GM23338 (cell line): ENCODE data around the gene GNAI2. TPM values are rescaled to one million over a fixed set of nuclear protein-coding genes. Genes with fewer than 3 reads are reported as not detected.

Experiments
- ATAC-seq: fragments of 200-7000 bp; cut with Tn5 transposase; 3 replicates; pipeline ENCODE4 v1.9.1; 2020
- DNase-seq: peaks from one replicate; pipeline ENCODE4 v3.0.0-alpha.2; 2015; ENCODE audit warnings: low spot score
- H2AFZ ChIP-seq: fragments of 200-600 bp; sonication (generic); 2 replicates; pipeline ENCODE4 v1.8.0; 2016; ENCODE audit warnings: antibody characterized with exemption, mild to moderate bottlenecking, moderate library complexity
- H3F3A ChIP-seq: fragments of 200-600 bp; sonication (generic); replicated peaks from 2 replicates; pipeline ENCODE4 v1.8.0; 2017; ENCODE audit warnings: antibody characterized with exemption, mixed run types, low read depth
- H3K27ac ChIP-seq: fragments of 200-600 bp; sonication (generic); 2 replicates; pipeline ENCODE4 v1.6.1; 2016; ENCODE audit warnings: low read depth
- H3K27me3 ChIP-seq: fragments of 200-600 bp; sonication (generic); 2 replicates; pipeline ENCODE4 v1.8.0; 2016; ENCODE audit warnings: mild to moderate bottlenecking, mixed run types, moderate library complexity; ENCODE audit not compliant: insufficient read depth
- H3K36me3 ChIP-seq: fragments of 200-600 bp; sonication (generic); 2 replicates; pipeline ENCODE4 v1.8.0; 2016; ENCODE audit warnings: mild to moderate bottlenecking; ENCODE audit not compliant: insufficient read depth
- H3K4me1 ChIP-seq: fragments of 200-600 bp; sonication (generic); 2 replicates; pipeline ENCODE4 v1.8.0; 2016; ENCODE audit warnings: mild to moderate bottlenecking, moderate library complexity; ENCODE audit not compliant: insufficient read depth
- H3K4me2 ChIP-seq: fragments of 200-600 bp; sonication (generic); 2 replicates; pipeline ENCODE4 v1.7.1; 2017; ENCODE audit warnings: mixed run types
- H3K4me3 ChIP-seq: fragments of 200-600 bp; sonication (generic); 2 replicates; pipeline ENCODE4 v1.6.1; 2016; ENCODE audit warnings: mixed run types
- H3K79me2 ChIP-seq: fragments of 200-600 bp; sonication (generic); replicated peaks from 2 replicates; pipeline ENCODE4 v1.8.0; 2017; ENCODE audit warnings: mild to moderate bottlenecking; ENCODE audit not compliant: insufficient read depth
- H3K9me2 ChIP-seq: fragments of 200-600 bp; sonication (generic); 2 replicates; pipeline ENCODE4 v1.8.0; 2017; ENCODE audit not compliant: insufficient read depth
- H4K20me1 ChIP-seq: fragments of 200-600 bp; sonication (generic); replicated peaks from 2 replicates; pipeline ENCODE4 v1.8.0; 2017; ENCODE audit warnings: mild to moderate bottlenecking; ENCODE audit not compliant: insufficient read depth
- H3K27ac Mint-ChIP-seq: 2 replicates; pipeline ENCODE4 v1.8.0; 2020; ENCODE audit warnings: inconsistent platforms, mild to moderate bottlenecking, moderate library complexity, mixed read lengths
- H3K27me3 Mint-ChIP-seq: 3 replicates; pipeline ENCODE4 v1.8.0; 2022; ENCODE audit warnings: low read depth, mild to moderate bottlenecking, moderate library complexity, mixed read lengths, inconsistent platforms; ENCODE audit not compliant: insufficient read depth, poor library complexity
- H3K36me3 Mint-ChIP-seq: 3 replicates; pipeline ENCODE4 v1.8.0; 2021; ENCODE audit warnings: low read depth, mild to moderate bottlenecking, inconsistent platforms, moderate library complexity, mixed read lengths
- H3K4me1 Mint-ChIP-seq: 3 replicates; pipeline ENCODE4 v1.8.0; 2020; ENCODE audit warnings: mild to moderate bottlenecking, inconsistent platforms, mixed read lengths
- H3K4me3 Mint-ChIP-seq: 3 replicates; pipeline ENCODE4 v1.8.0; 2021; ENCODE audit warnings: moderate library complexity, mild to moderate bottlenecking, inconsistent platforms, mixed read lengths
- H3K9me3 Mint-ChIP-seq: 3 replicates; pipeline ENCODE4 v1.8.0; 2020; ENCODE audit warnings: moderate library complexity, mild to moderate bottlenecking, inconsistent platforms, mixed read lengths
- CREB1 ChIP-seq: fragments of 250-450 bp; sonication (Bioruptor Pico); IDR thresholded peaks from 2 replicates; pipeline ENCODE4 v1.5.0; 2020; ENCODE audit warnings: low read depth, mild to moderate bottlenecking, moderate library complexity
- CTCF ChIP-seq, 2 experiments: fragments of 200-600 bp in 1 of 2; sonication (generic) in 1 of 2; conservative IDR thresholded peaks; 2 replicates each; pipeline versions ENCODE4 v1.5.1 to v1.6.1; 2016 to 2017; ENCODE audit warnings: antibody characterized with exemption in 2 of 2, low read depth in 2 of 2, mild to moderate bottlenecking in 2 of 2, moderate library complexity in 1 of 2
- ETS1 ChIP-seq: IDR thresholded peaks from 2 replicates; pipeline ENCODE4 v1.6.1; 2016; ENCODE audit warnings: antibody characterized with exemption
- EZH2 ChIP-seq: fragments of 200-600 bp; sonication (generic); IDR thresholded peaks from one replicate; pipeline ENCODE4 v1.8.0; 2017; ENCODE audit warnings: antibody characterized with exemption, mild to moderate bottlenecking, low read depth; ENCODE audit not compliant: unreplicated experiment
- EZH2phosphoT487 ChIP-seq: fragments of 200-600 bp; sonication (generic); IDR thresholded peaks from one replicate; pipeline ENCODE4 v1.8.1; 2018; ENCODE audit warnings: antibody characterized with exemption; ENCODE audit not compliant: unreplicated experiment
- JUNB ChIP-seq: IDR thresholded peaks from one replicate; pipeline ENCODE4 v1.6.1; 2016; ENCODE audit warnings: antibody characterized with exemption; ENCODE audit not compliant: unreplicated experiment
- NANOG ChIP-seq: IDR thresholded peaks from 2 replicates; pipeline ENCODE4 v1.6.1; 2016; ENCODE audit warnings: antibody characterized with exemption, borderline replicate concordance
- POLR2AphosphoS5 ChIP-seq: IDR thresholded peaks from 2 replicates; pipeline ENCODE4 v1.6.1; 2016; ENCODE audit warnings: antibody characterized with exemption, low read depth
- REST ChIP-seq: IDR thresholded peaks from one replicate; pipeline ENCODE4 v1.6.1; 2018; ENCODE audit warnings: antibody characterized with exemption; ENCODE audit not compliant: unreplicated experiment
- STAT1 ChIP-seq: IDR thresholded peaks from one replicate; pipeline ENCODE4 v1.6.1; 2016; ENCODE audit warnings: antibody characterized with exemption; ENCODE audit not compliant: unreplicated experiment
- ZNF114 ChIP-seq: fragments of 250-450 bp; sonication (Bioruptor Pico); IDR thresholded peaks from 2 replicates; pipeline ENCODE4 v1.5.0; 2020; ENCODE audit warnings: mild to moderate bottlenecking, moderate library complexity
- ZNF331 ChIP-seq: fragments of 250-450 bp; sonication (Bioruptor Pico); IDR thresholded peaks from 2 replicates; pipeline ENCODE4 v1.5.0; 2020; ENCODE audit warnings: low read depth, mild to moderate bottlenecking, moderate library complexity
- ZNF462 ChIP-seq: fragments of 250-450 bp; sonication (Bioruptor Pico); IDR thresholded peaks from 2 replicates; pipeline ENCODE4 v1.5.0; 2020; ENCODE audit warnings: mild to moderate bottlenecking, moderate library complexity
- polyA plus RNA-seq: library from polyadenylated mRNA; unstranded; fragments of >200 nt; fragmentation: Nextera tagmentation; extraction: Ambion mirVana; gene quantifications from 2 replicates; pipeline ENCODE4 v1.2.1, GENCODE V29; 2016
- total RNA-seq: library from RNA; depleted of rRNA; stranded (reverse); fragments of >200 nt; shearing (Covaris generic); gene quantifications from 2 replicates; pipeline ENCODE4 v1.2.3, GENCODE V29; 2014

Gene GNAI2
- total and polyA plus RNA-seq, 2 experiments from 2014 or later: 138 to 153 TPM

- H3K4me1 Mint-ChIP-seq: peaks cover 60% of the 10 kb centered on the region
- H3K36me3 ChIP-seq: no peaks in the 10 kb centered on the region
- H3F3A ChIP-seq: peaks cover 25% of the 10 kb centered on the region
- peak overlapping the region; percentile 95 for H3K27ac Mint-ChIP-seq
- peaks cover 10% of the 10 kb centered on the region for H3K36me3 Mint-ChIP-seq
- H3K27me3 ChIP-seq: no peaks in the 10 kb centered on the region
- peaks cover 29% of the 10 kb centered on the region for H3K27me3 Mint-ChIP-seq
- DNase-seq (no peak), ATAC-seq (no peak)
- no peaks in the 10 kb centered on the region for H3K9me3 Mint-ChIP-seq
- no peaks in the 10 kb centered on the region for H3K79me2 ChIP-seq
- no peaks in the 10 kb centered on the region for H3K9me2 ChIP-seq
- peak overlapping the region; percentile 1; the same call in 1 of the 2 replicates for H3K4me3 ChIP-seq
- H3K4me1 ChIP-seq: peaks cover 55% of the 10 kb centered on the region
- no peak overlapping the region for H2AFZ ChIP-seq
- H3K4me2 ChIP-seq: peak overlapping the region; percentile 16
- H4K20me1 ChIP-seq: no peaks in the 10 kb centered on the region; the same call in 1 of the 2 replicates
- peak overlapping the region; percentile 51; the same call in 2 of the 3 replicates for H3K4me3 Mint-ChIP-seq
- TF ChIP-seq ZNF331: no peak
- no peak for TF ChIP-seq JUNB
- TF ChIP-seq CTCF (conservative IDR thresholded peaks at IDR 0.05; ENCODE audit: low read depth in 2 of 2): no peak
- no peak for TF ChIP-seq EZH2phosphoT487
- TF ChIP-seq REST: no peak
- TF ChIP-seq ETS1: no peak
- TF ChIP-seq STAT1: no peak
- TF ChIP-seq NANOG: no peak
- no peak for TF ChIP-seq ZNF462 (CRISPR knock-in tag)
- TF ChIP-seq ZNF114 (CRISPR knock-in tag): no peak
- no peak for TF ChIP-seq EZH2
- no peak for TF ChIP-seq CREB1
- TF ChIP-seq POLR2AphosphoS5: no peak
- peak overlapping the region; percentile 89 for H3K27ac ChIP-seq
Observed at GRCh38 chr3:50263478-50264382, 27.7 kb downstream of the GNAI2 start.
